Putamen (tissue), 1 donor: ENCODE results near the gene OR2AT4.
"Not testable (repeated sequence)": the region's sequence is repeated elsewhere in the genome, so short reads cannot be mapped to it uniquely, and the experiment has no call there.

Experiments
- DNase-seq: peaks from one replicate; pipeline ENCODE4 v3.0.0-alpha.2; 2016; ENCODE audit warnings: low spot score

Gene OR2AT4

GRCh38 chr11:75103380-75104026 lies 6.8 kb upstream of the OR2AT4 start:
- no peak for DNase-seq

DNA sequence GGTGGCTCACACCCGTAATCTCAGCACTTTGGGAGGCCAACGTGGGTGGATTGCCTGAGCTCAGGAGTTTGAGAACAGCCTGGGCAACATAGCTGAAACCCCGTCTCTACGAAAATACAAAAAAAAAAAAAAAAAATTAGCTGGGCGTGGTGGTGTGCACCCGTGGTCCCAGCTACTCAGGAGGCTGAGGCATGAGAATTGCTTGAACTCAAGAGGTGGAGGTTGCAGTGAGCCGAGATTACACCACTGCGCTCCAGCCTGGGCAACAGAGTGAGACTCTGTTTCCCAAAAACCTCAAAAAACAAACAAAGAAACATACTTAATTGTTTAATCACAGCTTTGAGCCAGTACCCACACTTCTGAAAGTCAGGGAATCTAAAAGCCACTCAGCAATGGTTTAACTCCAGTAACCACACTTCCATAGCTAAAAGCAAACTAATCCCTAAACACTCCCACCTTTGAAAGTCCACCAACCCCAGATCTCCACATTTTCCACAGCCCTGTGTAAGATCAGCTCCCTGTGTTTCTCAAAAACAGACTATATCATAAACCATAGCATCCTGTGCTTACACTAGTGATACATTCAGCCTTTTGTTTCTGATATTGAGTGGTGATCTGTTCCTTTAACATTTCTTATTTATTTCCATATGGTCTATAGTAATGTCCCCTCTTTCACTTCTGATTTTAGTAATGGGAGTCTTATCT lies 4.9 kb upstream of the OR2AT4 start:
- no peak for DNase-seq

DNA sequence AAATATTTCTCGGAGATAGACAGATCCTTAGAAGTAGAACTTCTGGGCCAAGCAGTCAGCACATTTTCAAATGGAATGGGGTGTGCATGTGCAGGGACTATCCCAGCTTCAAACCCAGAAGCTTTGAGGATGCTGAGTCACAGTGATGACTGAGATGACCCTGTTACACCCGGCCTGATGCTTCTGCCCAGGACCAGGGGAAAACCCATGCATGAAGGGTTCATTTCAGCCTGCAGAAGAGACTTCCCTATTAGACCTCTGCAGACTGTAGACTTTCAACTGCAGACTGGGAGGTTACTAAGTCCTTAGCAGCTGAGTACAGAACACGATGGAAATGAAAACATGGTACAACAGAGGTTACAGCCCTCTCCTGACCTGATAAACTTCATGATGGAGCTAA lies 3.6 kb upstream of the OR2AT4 start:
- DNase-seq = no peak

DNA sequence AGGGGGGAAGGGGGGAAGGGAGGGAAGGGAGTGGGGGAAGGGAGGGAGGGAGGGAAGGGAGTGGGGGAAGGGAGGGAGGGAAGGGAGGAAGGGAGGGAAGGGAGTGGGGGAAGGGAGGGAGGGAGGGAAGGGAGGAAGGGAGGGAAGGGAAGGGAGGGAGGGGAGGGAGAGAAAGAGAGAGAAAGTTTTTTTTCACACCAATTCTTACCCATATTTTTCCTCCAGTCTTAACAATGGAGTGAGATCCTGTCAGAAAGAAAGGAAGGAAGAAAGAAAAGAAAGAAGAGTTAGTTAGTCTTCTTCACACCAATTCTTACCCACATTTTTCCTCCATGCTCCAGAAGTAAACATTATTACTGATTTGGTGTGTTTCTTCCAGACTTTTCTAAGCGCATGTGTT lies 3.0 kb upstream of the OR2AT4 start:
- no peak for DNase-seq

DNA sequence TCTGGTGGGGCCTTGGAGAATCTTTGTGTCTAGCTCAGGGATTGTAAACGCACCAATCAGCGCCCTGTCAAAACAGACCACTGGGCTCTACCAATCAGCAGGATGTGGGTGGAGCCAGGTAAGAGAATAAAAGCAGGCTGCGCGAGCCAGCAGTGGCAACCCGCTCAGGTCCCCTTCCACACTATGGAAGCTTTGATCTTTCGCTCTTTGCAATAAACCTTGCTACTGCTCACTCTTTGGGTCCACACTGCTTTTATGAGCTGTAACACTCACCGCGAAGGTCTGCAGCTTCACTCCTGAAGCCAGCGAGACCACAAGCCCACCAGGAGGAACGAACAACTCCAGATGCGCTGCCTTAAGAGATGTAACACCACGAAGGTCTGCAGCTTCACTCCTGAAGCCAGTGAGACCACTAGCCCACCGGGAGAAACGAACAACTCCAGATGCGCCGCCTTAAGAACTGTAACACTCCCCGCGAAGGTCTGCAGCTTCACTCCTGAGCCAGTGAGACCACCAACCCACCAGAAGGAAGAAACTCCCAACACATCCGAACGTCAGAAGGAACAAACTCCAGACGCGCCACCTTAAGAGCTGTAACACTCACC lies 2.3 kb upstream of the OR2AT4 start:
- DNase-seq = not testable (repeated sequence)

- DNase-seq = not testable (repeated sequence)
Observed at GRCh38 chr11:75098181-75098580, 1.5 kb upstream of the OR2AT4 start.

DNA sequence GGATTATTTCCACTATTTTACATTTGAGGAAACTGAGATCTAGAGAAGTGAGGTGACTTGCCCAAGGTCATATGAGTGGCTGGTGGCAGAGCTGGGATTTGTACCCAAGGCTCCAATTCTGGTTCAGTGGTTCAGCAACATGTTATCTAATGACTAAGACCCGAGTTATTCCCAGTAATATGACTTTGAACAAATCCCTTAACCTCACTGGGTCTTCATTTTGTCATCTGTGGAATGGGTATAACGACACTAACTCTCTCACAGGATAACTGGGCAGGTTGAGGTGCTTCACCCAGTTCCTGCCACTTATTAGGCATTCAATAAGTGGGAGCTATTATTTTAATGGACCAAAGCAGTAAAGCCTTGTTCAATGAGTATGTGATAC lies 489 bp upstream of the OR2AT4 start:
- DNase-seq = no peak

DNA sequence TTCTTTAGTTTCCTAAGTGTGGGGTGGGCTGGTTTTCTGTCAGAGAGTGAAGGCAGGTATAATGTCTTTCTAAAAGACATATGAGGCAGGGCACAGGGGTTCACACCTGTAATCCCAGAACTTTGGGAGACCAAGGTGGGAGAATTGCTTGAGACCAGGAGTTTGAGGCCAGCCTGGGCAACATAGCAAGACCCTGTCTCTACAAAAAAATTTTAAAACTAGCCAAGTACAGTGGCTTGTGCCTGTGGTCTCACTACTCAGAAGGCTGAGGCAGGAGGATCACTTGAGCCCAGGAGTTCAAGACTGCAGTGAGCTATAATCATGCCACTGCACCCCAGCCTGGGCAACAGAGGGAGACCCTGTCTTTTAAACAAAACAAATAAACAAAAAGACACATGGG lies 2.3 kb downstream of the OR2AT4 start:
- DNase-seq = not testable (repeated sequence)

- no peak for DNase-seq
Observed at GRCh38 chr11:75090671-75091177, 6.0 kb downstream of the OR2AT4 start.

DNA sequence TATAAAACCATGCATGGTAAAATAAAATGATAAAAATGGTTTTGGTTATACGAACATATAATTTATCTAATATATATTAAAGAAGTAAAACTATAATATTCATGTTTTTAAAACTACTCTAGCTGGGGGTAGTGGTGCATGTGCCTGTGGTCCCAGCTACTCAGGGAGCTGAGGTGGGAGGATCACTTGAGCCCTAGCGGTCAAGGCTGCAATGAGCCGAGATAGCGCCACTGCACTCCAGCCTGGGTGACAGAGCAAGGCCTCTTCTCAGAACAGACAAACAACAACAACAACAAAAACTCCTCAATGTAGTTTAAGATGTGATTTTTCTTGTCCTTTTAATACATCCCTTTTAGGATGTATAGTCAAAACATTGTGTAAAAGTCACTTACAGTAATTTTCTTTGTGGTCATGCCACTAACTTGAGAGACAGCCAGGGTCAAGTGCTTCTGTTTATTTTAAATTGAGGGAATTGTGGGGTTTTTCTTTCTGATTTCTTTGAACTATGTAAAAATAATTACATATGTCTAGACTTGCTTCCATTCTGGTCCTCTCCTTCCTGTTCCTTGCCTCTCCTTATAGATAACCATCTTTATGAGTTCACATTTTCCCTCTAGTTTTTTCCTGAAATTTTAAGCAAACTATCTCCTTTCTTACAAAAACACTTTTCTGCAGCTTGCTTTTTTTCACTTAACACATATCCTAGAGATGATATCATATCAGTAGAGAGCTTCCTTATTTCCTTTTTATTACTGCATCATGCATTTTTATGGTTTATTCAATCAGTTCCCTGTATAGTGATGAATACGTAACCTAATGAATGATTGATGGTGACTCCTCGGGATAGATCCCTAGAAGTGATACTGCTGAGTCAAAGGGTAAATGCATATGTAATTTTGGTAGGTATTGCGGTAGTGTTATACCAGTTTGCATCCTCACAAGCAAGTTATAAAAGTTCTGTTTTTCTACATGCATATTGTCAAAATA lies 9.1 kb downstream of the OR2AT4 start:
- no peak for DNase-seq

GRCh38 chr11:75084883-75085282 lies 11.8 kb downstream of the OR2AT4 start:
- DNase-seq = no peak

- DNase-seq = no peak
Observed at GRCh38 chr11:75083217-75083605, 13.5 kb downstream of the OR2AT4 start.

DNA sequence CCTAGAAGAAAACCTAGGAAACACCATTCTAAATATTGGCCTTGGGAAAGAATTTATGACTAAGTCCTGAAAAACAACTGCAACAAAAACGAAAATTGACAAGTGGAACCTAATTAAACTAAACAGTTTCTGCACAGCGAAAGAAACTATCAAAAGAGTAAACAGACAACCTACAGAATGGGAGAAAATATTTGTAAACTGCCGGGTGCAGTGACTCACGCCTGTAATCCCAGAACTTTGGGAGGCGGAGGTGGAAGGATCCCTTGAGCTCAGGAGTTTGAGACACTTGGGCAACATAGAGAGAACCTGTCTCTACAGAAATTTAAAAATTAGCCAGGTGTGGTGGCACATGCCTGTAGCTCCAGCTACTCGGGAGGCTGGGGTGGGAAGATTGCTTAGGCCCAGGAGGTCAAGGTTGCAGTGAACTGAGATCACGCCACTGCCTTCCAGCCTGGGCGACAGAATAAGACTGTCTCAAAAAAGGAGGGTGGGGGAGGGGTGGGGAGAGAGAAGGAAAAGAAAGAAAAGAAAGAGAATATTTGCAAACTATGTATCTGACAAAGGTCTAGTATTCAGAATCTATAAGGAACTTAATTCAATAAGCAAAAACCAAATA lies 14.0 kb downstream of the OR2AT4 start:
- no peak for DNase-seq

DNA sequence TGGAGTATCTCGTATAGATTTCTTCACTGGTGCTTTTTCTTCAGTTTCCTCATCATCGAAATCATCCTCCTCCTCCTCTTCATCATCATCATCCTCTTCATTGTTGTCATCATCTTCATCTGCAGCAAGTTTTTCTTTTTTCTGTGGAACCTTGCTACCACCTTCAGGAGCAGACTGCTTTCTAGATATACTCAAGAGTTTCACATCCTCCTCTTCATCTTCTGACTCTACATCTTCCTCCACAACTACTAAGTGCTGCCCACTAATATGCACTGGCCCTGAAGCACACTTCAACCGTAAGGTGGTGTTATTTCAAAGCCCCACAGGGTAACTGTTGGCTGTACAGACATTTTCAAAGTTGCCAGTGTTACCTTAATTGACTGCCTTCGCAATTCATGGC lies 17.1 kb downstream of the OR2AT4 start:
- DNase-seq = no peak

DNA sequence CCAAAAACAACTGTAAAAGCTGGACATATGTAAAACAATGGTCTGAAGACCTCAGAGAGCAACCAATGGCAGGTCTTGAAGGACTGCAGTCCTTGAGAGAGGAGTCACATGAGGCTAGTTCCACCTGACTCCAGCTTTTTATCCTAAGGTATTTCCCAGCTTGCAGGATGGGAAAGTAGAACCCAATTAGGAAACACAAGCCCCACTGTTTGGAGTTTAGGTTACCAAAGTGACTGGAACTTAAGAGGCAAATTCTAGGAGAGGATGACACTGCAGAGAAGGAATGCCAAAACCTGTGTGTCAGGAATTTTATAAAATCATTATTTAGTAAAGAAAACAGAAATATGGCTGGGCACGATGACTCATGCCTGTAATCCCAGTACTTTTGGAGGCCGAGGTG lies 18.4 kb downstream of the OR2AT4 start:
- no peak for DNase-seq

DNA sequence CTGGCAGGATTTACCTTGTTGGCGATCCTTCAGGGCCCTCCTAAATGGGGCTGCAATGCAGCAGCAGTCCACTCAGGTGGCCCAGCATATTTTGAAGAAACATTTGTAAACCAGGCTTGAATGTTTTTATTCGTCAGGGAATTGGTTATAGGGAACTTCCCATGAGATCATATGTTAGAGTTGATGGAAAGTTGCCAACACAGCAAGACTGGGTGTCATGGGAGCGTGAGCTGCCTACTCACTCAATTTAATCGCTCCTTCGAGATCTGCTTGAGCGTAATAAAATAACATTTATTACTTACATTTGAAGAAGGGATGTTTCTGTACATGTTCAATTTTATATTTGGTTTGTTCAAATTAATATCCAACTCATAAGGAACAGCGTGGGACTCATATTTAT lies 19.4 kb downstream of the OR2AT4 start:
- DNase-seq = peak; percentile 24

DNA sequence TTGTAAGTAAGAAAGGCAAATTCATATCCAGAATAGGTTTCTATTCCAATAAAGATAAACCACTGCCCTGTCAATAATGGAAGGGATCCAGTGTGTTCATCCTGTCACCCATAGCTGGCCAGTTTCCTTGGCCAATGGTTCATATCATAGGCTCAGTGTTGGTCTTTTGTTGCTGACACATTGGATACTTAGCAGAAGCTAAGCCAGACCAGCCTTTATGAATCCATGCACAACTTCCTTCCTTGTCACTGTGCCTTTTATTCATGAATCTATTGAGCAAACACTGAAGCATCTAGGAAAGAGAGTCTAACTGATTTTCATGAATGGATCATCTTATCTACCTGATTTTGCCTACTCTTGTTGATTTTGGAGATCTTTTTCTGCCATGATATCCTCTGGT lies 20.0 kb downstream of the OR2AT4 start:
- no peak for DNase-seq

DNA sequence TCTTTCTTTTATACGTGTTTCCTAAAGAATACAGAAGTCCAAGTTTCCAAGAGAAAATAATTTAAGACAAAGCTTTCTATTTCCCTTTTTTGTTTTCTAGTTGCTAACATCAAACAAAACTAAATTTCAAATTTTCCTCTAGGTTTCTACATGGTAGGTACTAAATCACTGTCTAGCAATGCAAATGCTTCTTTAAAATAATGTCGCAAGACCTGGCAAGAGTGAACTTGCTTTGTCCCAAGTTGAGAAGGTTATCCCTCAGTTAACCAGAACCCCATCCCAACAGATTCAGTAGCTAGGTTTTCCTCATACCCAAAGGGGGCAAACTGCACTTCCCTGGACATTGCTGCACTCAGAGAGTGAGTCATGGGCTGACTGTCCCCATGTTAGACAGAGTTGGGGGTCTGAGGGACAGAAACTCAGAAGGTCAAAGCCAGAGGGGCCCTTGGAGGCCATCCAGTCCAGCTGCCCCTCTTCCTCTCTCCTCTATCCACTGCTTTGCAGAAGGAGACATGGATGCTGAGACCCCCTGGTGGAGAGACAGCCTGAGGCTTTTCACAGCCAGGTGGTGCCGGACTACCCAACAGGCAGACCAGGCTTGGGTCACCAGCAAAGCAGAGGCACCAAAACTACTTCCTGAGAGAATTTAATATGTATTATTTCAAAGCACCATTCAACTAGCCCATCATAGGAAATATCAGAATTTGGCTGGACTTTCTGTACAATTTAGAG lies 23.1 kb downstream of the OR2AT4 start:
- no peak for DNase-seq

DNA sequence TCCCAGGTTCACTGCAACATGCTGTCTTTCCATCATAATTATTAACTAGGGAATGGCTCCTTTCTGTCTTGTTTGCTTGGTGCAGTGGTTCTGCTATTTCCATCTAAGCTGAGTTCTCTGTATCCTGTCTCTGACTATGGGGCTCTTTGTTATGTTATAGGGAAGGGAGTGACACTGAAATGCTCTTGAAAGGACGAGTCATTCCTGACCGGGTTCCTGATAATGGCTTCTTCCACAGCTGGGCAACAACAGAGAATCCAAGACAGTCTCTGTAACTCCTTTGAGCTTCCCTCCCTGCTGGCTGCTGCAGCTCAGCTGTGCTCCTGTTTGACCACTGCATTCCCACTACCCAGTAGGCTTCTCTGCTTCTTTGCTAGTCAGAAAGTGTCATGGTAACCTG lies 24.1 kb downstream of the OR2AT4 start:
- DNase-seq = no peak

DNA sequence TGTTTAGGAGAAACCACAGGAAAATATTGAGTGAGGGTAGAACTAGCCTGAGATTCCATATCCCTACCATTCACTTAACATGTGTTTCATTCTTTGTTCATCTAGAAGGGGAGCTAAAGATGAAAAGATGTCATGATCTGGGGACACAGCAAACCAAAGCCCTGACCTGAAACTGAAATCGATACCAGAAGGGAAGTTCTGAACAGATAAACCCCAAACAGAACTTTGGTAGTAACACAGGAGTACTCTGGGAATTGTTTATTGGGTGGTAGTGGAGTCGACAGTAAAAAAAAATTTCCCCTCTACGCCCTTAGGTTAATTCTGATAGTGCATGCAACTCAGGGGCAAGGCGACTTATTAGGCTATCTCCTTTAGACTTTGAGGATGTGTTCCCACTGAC lies 27.2 kb downstream of the OR2AT4 start:
- no peak for DNase-seq

- DNase-seq = no peak
Observed at GRCh38 chr11:75068993-75069392, 27.7 kb downstream of the OR2AT4 start.
